Measurements from ENCODE around the gene CEP170. TPM values are rescaled to one million over a fixed set of nuclear protein-coding genes. Genes with fewer than 3 reads are reported as not detected.
A peak's percentile ranks its signal among the peaks of the same experiment; 100 is the strongest.

Gene CEP170
- total RNA-seq, 1 experiment from 2014 or later: 97.7 TPM

DNA sequence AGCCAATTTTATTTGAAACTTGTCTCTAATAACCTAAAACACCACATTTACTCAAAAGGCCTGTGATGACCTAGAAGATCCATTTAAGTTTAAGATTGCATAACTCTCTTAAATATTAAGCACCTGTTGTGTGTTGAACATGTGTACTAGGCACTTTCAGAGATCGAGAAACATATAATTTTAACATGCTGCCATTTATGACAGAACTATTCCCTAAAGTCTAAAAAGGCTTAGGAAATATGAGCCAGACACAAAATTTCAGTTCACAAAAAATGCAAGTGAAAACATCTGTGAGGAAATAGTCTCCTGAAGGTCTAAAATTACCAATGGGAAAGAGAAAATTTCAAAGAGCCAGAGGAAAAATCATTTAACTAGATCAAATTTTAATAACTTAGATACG is 37.7 kb downstream of the CEP170 start:
- no peak overlapping the region for H3T11ph ChIP-seq (ENCODE audit: low read length)
- no peaks in the 10 kb centered on the region for H3K79me2 ChIP-seq (ENCODE audit: insufficient read depth, low read length)
- H3K4ac ChIP-seq (ENCODE audit: low read depth, low read length): no peak overlapping the region
- no peak overlapping the region for H4K91ac ChIP-seq (ENCODE audit: insufficient read length, low read depth, low read length)
- Mint-ChIP-seq H3K4me3 (no peak overlapping the region), H3K36me3 (ENCODE audit: insufficient read depth in 1 of 3, low read depth in 3 of 3) (peaks cover 44 to 58% (median 51%) of the 10 kb centered on the region in 3 experiments), H3K4me1 (peaks cover 8 to 13% of the 10 kb centered on the region in 2 experiments), H3K9me3 (no peaks in the 10 kb centered on the region; a peak in 1 of 5 replicates), H3K27me3 (ENCODE audit: low read depth) (no peaks in the 10 kb centered on the region), H3K27ac (peak overlapping the region in 1 of 3 experiments; percentile 62; a peak in 2 of 7 replicates)
- DNase-seq: no peak
- no peaks in the 10 kb centered on the region for H4K20me1 ChIP-seq (ENCODE audit: control insufficient read depth, insufficient read depth, insufficient read length)
- no peak overlapping the region for H4K5ac ChIP-seq (ENCODE audit: insufficient read length, low read depth, low read length)
- no CpG with 5 or more reads among the region's 2 CpGs for WGBS (ENCODE audit: extremely low coverage, insufficient read length, low lambda C conversion rate)
- no peak overlapping the region for H2BK15ac ChIP-seq (ENCODE audit: low read depth, low read length)
- H4K8ac ChIP-seq (replicated peaks; ENCODE audit: insufficient read length, low read depth, low read length): no peak overlapping the region
- no peak overlapping the region for H2AFZ ChIP-seq (ENCODE audit: low read length)
- H2BK120ac ChIP-seq (ENCODE audit: low read depth, low read length, poor library complexity, severe bottlenecking): no peak overlapping the region
- H3K14ac ChIP-seq (ENCODE audit: insufficient read depth, low read length): no peak overlapping the region
- no peaks in the 10 kb centered on the region for H3K27me3 ChIP-seq (ENCODE audit: insufficient read depth, low read length)
- H2BK12ac ChIP-seq (ENCODE audit: insufficient read length, low read depth, low read length): no peak overlapping the region
- TF ChIP-seq, protein P1, sequence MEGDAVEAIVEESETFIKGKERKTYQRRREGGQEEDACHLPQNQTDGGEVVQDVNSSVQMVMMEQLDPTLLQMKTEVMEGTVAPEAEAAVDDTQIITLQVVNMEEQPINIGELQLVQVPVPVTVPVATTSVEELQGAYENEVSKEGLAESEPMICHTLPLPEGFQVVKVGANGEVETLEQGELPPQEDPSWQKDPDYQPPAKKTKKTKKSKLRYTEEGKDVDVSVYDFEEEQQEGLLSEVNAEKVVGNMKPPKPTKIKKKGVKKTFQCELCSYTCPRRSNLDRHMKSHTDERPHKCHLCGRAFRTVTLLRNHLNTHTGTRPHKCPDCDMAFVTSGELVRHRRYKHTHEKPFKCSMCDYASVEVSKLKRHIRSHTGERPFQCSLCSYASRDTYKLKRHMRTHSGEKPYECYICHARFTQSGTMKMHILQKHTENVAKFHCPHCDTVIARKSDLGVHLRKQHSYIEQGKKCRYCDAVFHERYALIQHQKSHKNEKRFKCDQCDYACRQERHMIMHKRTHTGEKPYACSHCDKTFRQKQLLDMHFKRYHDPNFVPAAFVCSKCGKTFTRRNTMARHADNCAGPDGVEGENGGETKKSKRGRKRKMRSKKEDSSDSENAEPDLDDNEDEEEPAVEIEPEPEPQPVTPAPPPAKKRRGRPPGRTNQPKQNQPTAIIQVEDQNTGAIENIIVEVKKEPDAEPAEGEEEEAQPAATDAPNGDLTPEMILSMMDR (conservative IDR thresholded peaks at IDR 0.05): no peak
- H3K9me3 ChIP-seq (ENCODE audit: control insufficient read depth, low read depth, low read length): no peaks in the 10 kb centered on the region
- no peak overlapping the region for H3K27ac ChIP-seq (ENCODE audit: insufficient read length, low read depth, low read length)
- H3K23ac ChIP-seq (ENCODE audit: insufficient read length, low read depth, low read length): no peak overlapping the region
- no peak overlapping the region for H3K4me2 ChIP-seq (ENCODE audit: insufficient read depth, insufficient read length, low read length)
- no peak overlapping the region for H3K18ac ChIP-seq (ENCODE audit: insufficient read length, low read depth, low read length)
- H3K4me1 ChIP-seq (ENCODE audit: insufficient read depth, low read length): no peaks in the 10 kb centered on the region
- H3K9ac ChIP-seq (ENCODE audit: extremely low read depth, insufficient read length, low read length): no peak overlapping the region
- H3K56ac ChIP-seq (ENCODE audit: insufficient read length, low read depth, low read length): no peak overlapping the region
- H3K23me2 ChIP-seq (ENCODE audit: insufficient read length, low read depth, low read length, poor library complexity, severe bottlenecking): no peaks in the 10 kb centered on the region
- H3K79me1 ChIP-seq (ENCODE audit: insufficient read depth, low read depth, low read length, poor library complexity, severe bottlenecking): no peaks in the 10 kb centered on the region
- H2AK5ac ChIP-seq (ENCODE audit: insufficient read length, low read length): no peak overlapping the region
- H2BK20ac ChIP-seq (ENCODE audit: low read depth, low read length, poor library complexity, severe bottlenecking): no peak overlapping the region
- no peak overlapping the region for H2BK5ac ChIP-seq (ENCODE audit: insufficient read length, low read length)
